Activated naive CD4-positive, alpha-beta T cell treated with anti-CD3 and anti-CD28 coated beads for 36 hours (primary cell): ENCODE measurements around the gene LRRN2. TPM values are rescaled to one million over a fixed set of nuclear protein-coding genes. Genes with fewer than 3 reads are reported as not detected.

Source experiments
- CTCF ChIA-PET: fragments of 350-600 bp; sonication (Branson Sonifier 250); formaldehyde crosslinking; loops from one replicate; lab custom pipeline; 2021; ENCODE audit warnings: antibody characterized with exemption; lab: Charles Lee
- DNase-seq: peaks from one replicate; pipeline ENCODE4 v3.0.0-alpha.2; 2020
- H3K27ac Mint-ChIP-seq: one replicate; pipeline ENCODE4 v1.8.0; 2021; ENCODE audit warnings: mild to moderate bottlenecking, mixed read lengths
- H3K27me3 Mint-ChIP-seq: one replicate; pipeline ENCODE4 v1.8.0; 2021; ENCODE audit warnings: low read depth, mixed read lengths
- H3K36me3 Mint-ChIP-seq: one replicate; pipeline ENCODE4 v1.8.0; 2021; ENCODE audit warnings: low read depth, mixed read lengths
- H3K4me1 Mint-ChIP-seq: one replicate; pipeline ENCODE4 v1.8.0; 2021; ENCODE audit warnings: low read depth, mixed read lengths
- H3K4me3 Mint-ChIP-seq: one replicate; pipeline ENCODE4 v1.8.0; 2021; ENCODE audit warnings: mild to moderate bottlenecking, moderate library complexity, mixed read lengths
- H3K9me3 Mint-ChIP-seq: one replicate; pipeline ENCODE4 v1.8.0; 2021; ENCODE audit warnings: mixed read lengths
- intact Hi-C: fragments of 100-400 bp; cut with micrococcal nuclease; formaldehyde crosslinking; loops from one replicate; pipeline ENCODE4 v1.15.1; 2023
- total RNA-seq, 2 experiments: library from RNA; stranded (reverse); gene quantifications; one replicate each; pipeline ENCODE4 v1.2.3, GENCODE V29; 2021

LRRN2 gene
- total RNA-seq, 2 experiments from 2014 or later = not detected

DNA sequence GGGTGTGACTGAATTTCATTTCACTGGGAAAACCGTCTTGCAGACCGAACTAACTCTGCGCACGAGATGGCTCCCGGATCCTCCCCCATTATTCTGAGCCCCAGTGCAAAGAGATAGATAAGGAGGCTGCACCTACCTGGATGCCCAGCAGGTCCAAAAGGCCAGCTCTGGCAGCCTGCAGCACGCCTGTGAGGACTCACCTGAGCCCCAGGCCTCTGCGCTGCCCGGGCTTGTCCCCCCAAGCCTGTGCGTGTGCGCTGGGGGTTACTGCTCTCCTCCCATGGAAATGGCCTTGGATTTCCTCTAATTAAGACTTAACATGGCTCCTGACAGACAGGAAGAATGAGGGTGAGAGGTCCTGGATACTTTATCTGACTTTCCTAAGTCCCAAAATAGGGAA is 85.9 kb downstream of the LRRN2 start:
- H3K4me3 Mint-ChIP-seq = no peak overlapping the region
- H3K9me3 Mint-ChIP-seq = no peaks in the 10 kb centered on the region
- no peak overlapping the region for H3K27ac Mint-ChIP-seq
- no peak for DNase-seq
- no peaks in the 10 kb centered on the region for H3K4me1 Mint-ChIP-seq
- intact Hi-C loops = no loop called here
- peaks cover 1% of the 10 kb centered on the region for H3K36me3 Mint-ChIP-seq
- CTCF ChIA-PET = no interaction called here
- H3K27me3 Mint-ChIP-seq = no peaks in the 10 kb centered on the region

DNA sequence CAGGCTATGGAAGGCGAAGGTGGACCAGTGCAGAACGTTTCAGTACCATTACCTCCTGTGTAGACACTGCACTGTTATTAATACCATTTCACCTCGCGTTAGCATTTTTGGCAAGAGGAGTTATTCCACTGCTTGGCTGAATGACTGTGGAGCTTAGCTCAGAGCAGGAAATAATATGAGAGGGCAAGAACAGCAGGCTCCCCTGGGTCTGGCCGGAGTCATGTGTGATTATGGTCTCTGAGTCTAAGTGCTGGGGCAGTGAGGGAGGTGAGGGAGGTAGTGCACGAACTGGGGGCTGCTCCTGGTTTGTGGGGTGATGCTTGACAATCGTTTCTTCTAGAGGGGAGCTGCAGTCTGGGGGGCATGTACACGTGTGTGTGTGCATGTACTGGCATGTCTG is 86.4 kb downstream of the LRRN2 start:
- Mint-ChIP-seq H3K27ac (no peak overlapping the region), H3K27me3 (no peaks in the 10 kb centered on the region), H3K4me1 (no peaks in the 10 kb centered on the region), H3K36me3 (peaks cover 1% of the 10 kb centered on the region), H3K4me3 (no peak overlapping the region), H3K9me3 (no peaks in the 10 kb centered on the region)
- CTCF ChIA-PET = no interaction called here
- no peak for DNase-seq
- intact Hi-C loops = no loop called here

DNA sequence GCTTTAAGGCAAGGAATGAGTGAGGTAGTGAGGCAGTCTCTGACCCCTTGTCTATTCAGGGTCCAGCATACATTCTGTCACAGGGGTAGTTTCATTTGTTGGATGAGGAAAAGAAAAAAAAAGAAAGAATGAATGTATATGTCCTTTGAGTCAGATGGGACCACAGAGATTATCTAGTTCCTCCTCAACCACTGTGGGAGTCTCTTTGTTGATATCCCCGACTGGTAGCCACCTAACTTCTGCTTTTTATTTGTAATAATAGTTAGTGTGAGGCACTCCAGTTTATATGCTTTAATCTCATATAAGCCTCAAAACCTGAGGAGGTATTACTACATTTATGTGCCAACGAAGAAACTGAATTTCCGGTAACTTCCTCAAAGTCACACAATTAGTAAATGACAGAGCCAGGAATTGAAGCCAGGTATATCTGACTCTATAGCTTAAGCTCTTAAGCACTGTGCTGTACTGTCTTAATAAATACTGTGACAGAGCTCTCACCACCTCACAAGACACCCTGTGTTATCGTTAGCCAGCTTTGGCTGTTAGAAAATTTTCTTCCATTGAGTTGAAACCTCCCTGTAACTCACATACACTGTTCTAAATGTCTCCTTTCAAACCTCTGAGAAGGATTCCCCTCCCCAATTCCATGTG is 87.1 kb downstream of the LRRN2 start:
- intact Hi-C loops = no loop called here
- Mint-ChIP-seq H3K36me3 (peaks cover 1% of the 10 kb centered on the region), H3K27ac (no peak overlapping the region), H3K9me3 (no peaks in the 10 kb centered on the region), H3K4me1 (no peaks in the 10 kb centered on the region), H3K27me3 (no peaks in the 10 kb centered on the region), H3K4me3 (no peak overlapping the region)
- CTCF ChIA-PET = interaction anchor here (1.4 kb wide), 1 partner anchor 208 kb away, joined by 3 read pairs; no protein-coding TSS in a partner anchor
- no peak for DNase-seq

DNA sequence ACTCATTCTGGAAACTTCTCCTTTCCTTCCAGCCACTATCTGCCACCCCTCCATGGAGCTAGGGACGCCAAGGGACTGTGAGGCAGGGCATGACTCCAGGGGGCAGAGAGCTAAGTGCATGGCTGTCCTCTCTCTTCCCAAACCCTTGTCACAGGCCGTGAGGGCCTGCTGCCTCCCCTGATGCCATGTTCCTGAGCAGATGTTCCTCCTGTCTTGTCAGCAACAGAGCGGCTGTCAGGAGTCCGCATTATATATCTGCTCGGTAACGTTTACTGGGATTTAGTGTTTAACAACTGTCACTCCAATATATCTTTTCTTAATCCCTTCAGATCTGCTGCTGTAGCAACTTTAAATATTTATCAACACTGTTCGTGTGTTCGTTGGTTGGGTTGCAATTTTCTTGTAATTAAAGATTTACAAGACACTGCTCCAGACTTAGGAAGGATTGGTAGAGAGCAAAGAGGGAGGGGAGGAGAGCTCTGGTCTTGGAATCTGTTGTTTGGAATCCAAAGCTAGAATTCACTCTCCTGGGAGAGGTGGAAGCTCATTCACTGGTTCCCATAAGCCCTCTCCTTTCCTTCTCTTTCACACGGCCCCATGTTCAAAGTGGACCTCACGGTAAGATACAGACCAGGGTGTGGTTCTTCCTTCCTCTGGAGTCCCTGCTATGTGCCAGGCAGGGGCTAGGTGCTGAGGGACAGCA is 93.1 kb downstream of the LRRN2 start:
- Mint-ChIP-seq H3K27me3 (no peaks in the 10 kb centered on the region), H3K4me3 (no peak overlapping the region), H3K4me1 (no peaks in the 10 kb centered on the region), H3K36me3 (peaks cover 1% of the 10 kb centered on the region), H3K9me3 (no peaks in the 10 kb centered on the region), H3K27ac (no peak overlapping the region)
- intact Hi-C loops = no loop called here
- CTCF ChIA-PET = no interaction called here
- DNase-seq = no peak

DNA sequence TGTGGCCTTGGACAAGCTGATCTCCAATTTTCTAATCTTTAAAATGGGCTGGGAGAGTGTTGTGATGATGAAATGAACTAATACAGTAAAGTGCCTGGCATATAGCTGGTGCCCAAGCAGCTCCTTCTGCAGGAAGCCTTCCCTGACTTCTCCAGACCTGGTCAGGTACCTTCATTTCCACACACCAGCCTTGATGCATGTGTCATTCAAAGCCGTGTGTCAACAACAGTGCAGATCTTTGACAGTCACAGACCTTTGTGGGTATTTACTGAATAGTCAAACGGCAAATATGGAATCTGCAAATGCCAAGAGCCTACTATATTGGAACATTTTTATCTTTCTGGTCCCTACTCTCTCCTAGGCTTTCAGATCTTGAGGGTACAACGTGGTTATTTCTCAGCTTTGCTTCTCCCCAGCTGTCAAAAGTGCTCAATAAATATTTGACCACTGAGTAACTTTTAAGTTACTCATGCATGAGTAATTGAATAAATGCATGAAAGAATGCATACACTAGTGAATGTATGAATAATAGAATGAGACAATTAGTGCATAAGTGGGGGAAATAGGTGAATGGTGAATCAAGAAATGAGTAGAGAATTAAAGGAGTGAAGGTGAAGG is 94.0 kb downstream of the LRRN2 start:
- Mint-ChIP-seq H3K27ac (no peak overlapping the region), H3K36me3 (peaks cover 1% of the 10 kb centered on the region), H3K27me3 (no peaks in the 10 kb centered on the region), H3K4me1 (no peaks in the 10 kb centered on the region), H3K4me3 (no peak overlapping the region), H3K9me3 (no peaks in the 10 kb centered on the region)
- intact Hi-C loops = no loop called here
- CTCF ChIA-PET = no interaction called here
- no peak for DNase-seq

DNA sequence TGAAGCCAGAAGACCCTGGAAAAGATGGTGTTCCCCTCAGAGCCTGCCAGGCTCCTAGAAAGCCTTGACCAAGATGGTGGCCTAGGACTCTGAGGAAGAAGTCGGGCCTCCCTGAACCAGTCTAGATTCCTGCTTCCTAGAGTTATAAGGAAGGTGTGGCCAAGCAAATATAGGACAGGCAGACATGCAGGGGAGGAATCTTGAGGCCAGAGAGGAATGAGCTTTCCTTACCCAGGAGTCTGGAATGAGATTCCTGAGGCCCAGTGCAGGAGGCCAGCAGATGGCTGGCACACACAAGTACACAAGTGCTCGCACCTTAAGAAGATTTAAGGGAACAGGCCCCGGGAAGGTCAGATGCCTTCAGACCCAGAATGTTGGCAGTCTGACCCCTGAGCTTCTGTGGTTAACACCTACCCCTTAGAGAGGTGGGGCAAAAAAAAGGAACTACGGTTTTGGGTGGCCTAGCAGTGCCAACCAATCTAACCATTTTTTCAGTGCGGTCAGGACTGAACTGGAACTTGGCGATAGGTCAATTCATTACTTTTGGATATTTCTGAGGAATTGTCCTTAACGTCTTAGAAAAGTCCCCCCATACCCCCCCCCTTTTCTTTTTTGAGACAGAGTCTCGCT is 96.0 kb downstream of the LRRN2 start:
- peaks cover 4% of the 10 kb centered on the region for H3K4me1 Mint-ChIP-seq

DNA sequence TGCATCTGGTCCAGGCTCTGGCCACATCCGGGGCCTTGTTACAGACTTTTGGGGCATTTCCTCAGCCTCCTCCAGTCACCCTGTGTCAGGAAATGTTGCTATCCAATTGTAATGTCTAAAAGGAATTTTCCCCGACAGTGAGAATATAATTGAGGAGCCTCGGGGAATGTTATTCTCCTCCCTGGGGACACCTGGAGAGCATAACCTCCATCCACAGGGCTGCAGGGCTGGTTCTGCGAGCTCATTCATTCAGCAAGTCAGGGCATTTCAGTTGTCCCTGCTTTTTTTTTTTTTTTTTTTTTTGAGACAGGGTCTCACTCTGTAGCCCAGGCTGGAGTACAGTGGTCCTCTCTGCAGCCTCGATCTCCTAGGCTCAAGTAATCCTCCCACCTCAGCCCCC is 96.7 kb downstream of the LRRN2 start:
- H3K36me3 Mint-ChIP-seq = no peaks in the 10 kb centered on the region
- no peaks in the 10 kb centered on the region for H3K9me3 Mint-ChIP-seq
- CTCF ChIA-PET = interaction anchor here (1.0 to 2.4 kb wide), 2 partner anchors 159 to 218 kb away, joined by 3 to 8 read pairs; no protein-coding TSS in a partner anchor
- no peak overlapping the region for H3K4me3 Mint-ChIP-seq
- DNase-seq = no peak
- peaks cover 4% of the 10 kb centered on the region for H3K4me1 Mint-ChIP-seq
- no peaks in the 10 kb centered on the region for H3K27me3 Mint-ChIP-seq
- intact Hi-C loops = no loop called here
- no peak overlapping the region for H3K27ac Mint-ChIP-seq

More for the DNA sequence above, 96.0 kb downstream of the LRRN2 start:
- no peaks in the 10 kb centered on the region for H3K36me3 Mint-ChIP-seq
- no peak overlapping the region for H3K4me3 Mint-ChIP-seq
- H3K27me3 Mint-ChIP-seq = no peaks in the 10 kb centered on the region
- intact Hi-C loops = no loop called here
- DNase-seq = no peak
- CTCF ChIA-PET = interaction anchor here (0.6 to 2.4 kb wide), 2 partner anchors 217 to 323 kb away, joined by 3 to 8 read pairs; no protein-coding TSS in a partner anchor
- H3K9me3 Mint-ChIP-seq = no peaks in the 10 kb centered on the region
- H3K27ac Mint-ChIP-seq = no peak overlapping the region

DNA sequence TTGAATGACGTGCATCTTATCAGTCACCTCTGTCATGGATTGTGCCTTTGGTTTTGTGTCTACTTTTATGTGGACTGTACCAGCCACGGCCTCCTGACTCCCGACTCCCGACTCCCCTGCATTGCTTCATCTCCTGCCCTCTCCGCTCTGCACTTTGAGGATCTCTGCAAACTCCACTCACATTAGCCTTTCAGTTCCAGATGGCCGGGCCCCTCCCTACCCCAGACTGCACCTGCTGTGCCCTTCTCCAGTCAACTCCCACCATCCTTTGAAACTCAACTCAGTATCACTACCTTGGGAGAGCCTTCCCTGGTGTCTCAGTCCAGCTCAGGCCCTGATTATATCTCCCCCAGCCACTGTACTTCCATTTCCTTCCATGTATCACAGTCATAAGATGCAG is 97.9 kb downstream of the LRRN2 start:
- DNase-seq = no peak
- H3K9me3 Mint-ChIP-seq = no peaks in the 10 kb centered on the region
- H3K4me3 Mint-ChIP-seq = no peak overlapping the region
- H3K27me3 Mint-ChIP-seq = no peaks in the 10 kb centered on the region
- H3K27ac Mint-ChIP-seq = peak overlapping the region; percentile 14
- H3K36me3 Mint-ChIP-seq = no peaks in the 10 kb centered on the region
- H3K4me1 Mint-ChIP-seq = peaks cover 4% of the 10 kb centered on the region
- intact Hi-C loops = no loop called here
- CTCF ChIA-PET = interaction anchor here (0.9 to 2.4 kb wide), 3 partner anchors 22 to 219 kb away, joined by 3 to 8 read pairs (median 3); no protein-coding TSS in a partner anchor

DNA sequence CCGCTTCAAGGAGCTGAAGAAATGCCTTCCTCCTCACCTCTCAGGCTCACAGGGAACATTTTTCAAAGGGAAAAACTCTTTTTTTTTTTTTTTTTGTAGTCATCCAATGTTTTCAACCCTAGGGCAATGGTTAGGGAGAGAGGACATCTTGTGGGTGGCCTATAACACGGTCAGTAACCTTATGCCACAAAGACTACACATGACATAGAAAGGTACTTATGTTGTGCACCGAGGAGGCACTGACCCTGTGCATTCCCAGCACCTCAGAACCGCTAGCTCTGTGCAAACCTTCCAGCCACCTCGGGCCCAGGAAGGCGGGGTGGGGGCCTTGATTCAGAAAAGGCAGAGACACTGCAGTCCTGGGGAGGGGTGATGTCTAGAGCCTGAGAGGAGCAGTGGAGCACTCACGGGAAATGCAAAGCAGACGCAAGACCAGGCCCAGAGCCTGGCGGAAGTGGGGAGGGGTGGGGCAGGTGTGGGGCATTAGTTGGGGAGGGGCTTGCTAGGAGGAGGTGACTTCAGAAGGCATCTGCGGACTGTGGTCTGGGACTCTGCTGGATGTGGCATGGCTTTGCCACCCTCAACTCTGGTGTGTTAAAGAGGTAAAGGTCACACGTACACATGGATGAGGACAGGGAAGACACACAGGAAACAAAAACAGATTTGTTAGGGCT is 100.7 kb downstream of the LRRN2 start:
- DNase-seq = peak; percentile 42
- H3K27ac Mint-ChIP-seq = no peak overlapping the region

DNA sequence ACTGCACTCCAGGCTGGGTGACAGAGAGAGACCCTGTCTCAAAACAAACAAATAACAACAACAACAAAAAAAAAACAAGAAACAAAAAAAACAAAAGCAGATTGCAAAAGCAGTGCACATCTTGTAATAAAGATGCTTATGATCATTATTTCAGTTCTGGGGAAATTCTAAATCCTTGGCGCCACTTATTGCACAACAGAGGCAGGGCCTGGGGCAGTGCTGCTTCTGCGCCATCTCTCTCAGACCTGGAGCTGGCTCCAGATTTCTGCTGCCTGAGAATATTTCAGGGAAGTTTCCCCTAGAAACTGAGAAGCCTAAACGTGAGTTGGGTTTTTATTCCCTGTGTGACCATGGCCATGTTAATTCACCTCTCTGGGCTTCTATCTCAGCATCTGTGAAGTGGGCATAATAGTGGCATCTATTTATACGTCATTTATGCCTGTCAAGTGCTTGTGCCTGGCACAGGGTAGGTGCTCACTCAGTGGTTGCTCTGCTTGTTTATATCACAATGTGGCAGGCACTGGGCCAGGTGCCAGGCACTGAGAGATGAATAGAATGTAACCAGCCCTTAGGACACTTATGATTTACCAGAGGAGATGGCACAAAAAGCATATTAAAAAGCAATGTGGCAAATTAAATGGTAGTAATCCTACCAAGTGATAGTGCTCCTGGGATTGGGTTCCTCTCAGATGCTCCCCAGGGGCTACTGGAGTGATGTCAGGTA is 101.5 kb downstream of the LRRN2 start:
- no peak for DNase-seq
- Mint-ChIP-seq H3K27me3 (no peaks in the 10 kb centered on the region), H3K9me3 (no peaks in the 10 kb centered on the region), H3K4me3 (no peak overlapping the region), H3K36me3 (peaks cover 6% of the 10 kb centered on the region), H3K27ac (no peak overlapping the region), H3K4me1 (peaks cover 18% of the 10 kb centered on the region)
- CTCF ChIA-PET = interaction anchor here (0.7 kb wide), 1 partner anchor 238 kb away, joined by 3 read pairs; no protein-coding TSS in a partner anchor
- intact Hi-C loops = no loop called here

More for the DNA sequence above, 100.7 kb downstream of the LRRN2 start:
- Mint-ChIP-seq H3K9me3 (no peaks in the 10 kb centered on the region), H3K4me1 (peaks cover 10% of the 10 kb centered on the region), H3K36me3 (peaks cover 6% of the 10 kb centered on the region), H3K27me3 (no peaks in the 10 kb centered on the region), H3K4me3 (peak overlapping the region; percentile 46)
- CTCF ChIA-PET = no interaction called here
- intact Hi-C loops = no loop called here

DNA sequence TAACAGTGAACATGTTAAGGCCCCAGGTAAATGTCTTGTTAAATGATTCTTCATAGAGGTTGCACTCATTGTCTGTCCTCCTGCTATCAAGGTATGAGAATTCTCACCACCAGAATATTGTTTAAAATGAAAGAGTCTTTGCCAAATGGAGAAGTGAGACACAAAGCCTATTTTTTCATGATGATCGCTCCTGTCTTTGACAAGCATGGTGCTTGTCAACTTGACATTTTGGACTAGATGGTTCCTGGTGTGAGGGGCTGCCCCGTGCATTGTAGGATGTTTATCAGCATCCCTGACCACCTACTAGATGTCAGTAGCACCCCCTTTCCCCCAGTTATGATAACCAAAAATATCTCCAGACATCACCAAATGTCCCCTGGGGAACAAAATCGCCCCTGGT is 103.8 kb downstream of the LRRN2 start:
- Mint-ChIP-seq H3K4me1 (peaks cover 30% of the 10 kb centered on the region), H3K27ac (no peak overlapping the region), H3K36me3 (peaks cover 6% of the 10 kb centered on the region), H3K27me3 (no peaks in the 10 kb centered on the region), H3K9me3 (no peaks in the 10 kb centered on the region), H3K4me3 (no peak overlapping the region)
- CTCF ChIA-PET = no interaction called here
- DNase-seq = no peak
- intact Hi-C loops = no loop called here
